Retina (tissue), 1 donor: ENCODE data around the gene SCUBE2.
"Not testable (repeated sequence)": the region's sequence is repeated elsewhere in the genome, so short reads cannot be mapped to it uniquely, and the experiment has no call there.

Experiments used
- DNase-seq: peaks from one replicate; pipeline ENCODE4 v3.0.0-alpha.2; 2016

SCUBE2 gene

GRCh38 chr11:9004183-9004926, 87.0 kb downstream of the SCUBE2 start:
- no peak for DNase-seq

GRCh38 chr11:9003573-9004182, 87.7 kb downstream of the SCUBE2 start, which contains the start of gene NRIP3:
Gene NRIP3 (minus strand): TSS chr11:9004001. CDS start chr11:9003935, 66 bp downstream.
- peak; percentile 90 for DNase-seq

- peak; percentile 16 for DNase-seq
Measured at GRCh38 chr11:9002920-9003572, 88.4 kb downstream of the SCUBE2 start.

GRCh38 chr11:9001736-9002135, 89.7 kb downstream of the SCUBE2 start:
- DNase-seq: no peak

- DNase-seq: no peak
Measured at GRCh38 chr11:8998017-8998416, 93.4 kb downstream of the SCUBE2 start.

- DNase-seq: no peak
Measured at GRCh38 chr11:8997451-8997850, 93.9 kb downstream of the SCUBE2 start.

GRCh38 chr11:8989453-8989852, 101.9 kb downstream of the SCUBE2 start:
- DNase-seq: no peak

GRCh38 chr11:8988329-8989234, 102.8 kb downstream of the SCUBE2 start:
- DNase-seq: no peak

- no peak for DNase-seq
Measured at GRCh38 chr11:8987446-8987845, 104.0 kb downstream of the SCUBE2 start.

- DNase-seq: not testable (repeated sequence)
Measured at GRCh38 chr11:8986772-8987171, 104.6 kb downstream of the SCUBE2 start.

- no peak for DNase-seq
Measured at GRCh38 chr11:8985462-8985861, 105.9 kb downstream of the SCUBE2 start.

GRCh38 chr11:8983552-8983951, 107.8 kb downstream of the SCUBE2 start:
- DNase-seq: no peak

- DNase-seq: no peak
Measured at GRCh38 chr11:8980485-8980884, 110.9 kb downstream of the SCUBE2 start.

GRCh38 chr11:8979365-8979764, 112.0 kb downstream of the SCUBE2 start:
- DNase-seq: not testable (repeated sequence)

GRCh38 chr11:8973121-8973520, 118.3 kb downstream of the SCUBE2 start:
- DNase-seq: no peak

GRCh38 chr11:8971924-8972316, 119.5 kb downstream of the SCUBE2 start:
- no peak for DNase-seq

GRCh38 chr11:8971196-8971923, 120.0 kb downstream of the SCUBE2 start:
- DNase-seq: no peak
